ENCODE results near the gene IFNA4. TPM values are rescaled to one million over a fixed set of nuclear protein-coding genes. Genes with fewer than 3 reads are reported as not detected.
"Not testable (repeated sequence)": the region's sequence is repeated elsewhere in the genome, so short reads cannot be mapped to it uniquely, and the experiment has no call there.

Gene IFNA4
- total RNA-seq (2014; rRNA removed; shearing (Covaris generic)), result not detected in 2 replicates

DNA sequence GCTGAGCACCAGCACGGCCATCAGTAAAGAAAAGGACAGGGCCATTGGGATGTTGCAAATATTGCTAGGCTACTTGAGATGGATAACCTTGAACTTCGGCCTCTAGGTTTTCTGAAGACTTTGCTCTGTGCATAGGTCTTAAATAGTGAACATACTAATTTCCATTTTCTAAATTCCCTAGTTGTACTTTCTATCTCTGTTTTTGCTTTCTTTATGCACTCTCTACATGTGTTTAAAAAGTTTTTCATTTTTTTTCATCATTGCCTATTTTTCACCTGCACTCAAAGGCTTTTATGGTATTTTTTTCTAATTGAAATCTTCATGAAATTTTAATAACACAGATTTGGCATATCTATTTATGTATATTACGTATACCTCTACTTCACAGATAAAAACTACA lies at the start of gene IFNA4:
IFNA4 (minus strand) TSS at position 101 of the 400 bp plus-strand sequence; CDS start at position 45, 56 bp downstream.
- not testable (repeated sequence) for H3K27me3 ChIP-seq (ENCODE audit: control insufficient read depth, insufficient read depth, low read length); DNase-seq; H3K36me3 ChIP-seq (replicated peaks; ENCODE audit: control insufficient read depth, insufficient read depth, low read length); H3K4me3 ChIP-seq (ENCODE audit: insufficient read depth, low read depth, low read length)

DNA sequence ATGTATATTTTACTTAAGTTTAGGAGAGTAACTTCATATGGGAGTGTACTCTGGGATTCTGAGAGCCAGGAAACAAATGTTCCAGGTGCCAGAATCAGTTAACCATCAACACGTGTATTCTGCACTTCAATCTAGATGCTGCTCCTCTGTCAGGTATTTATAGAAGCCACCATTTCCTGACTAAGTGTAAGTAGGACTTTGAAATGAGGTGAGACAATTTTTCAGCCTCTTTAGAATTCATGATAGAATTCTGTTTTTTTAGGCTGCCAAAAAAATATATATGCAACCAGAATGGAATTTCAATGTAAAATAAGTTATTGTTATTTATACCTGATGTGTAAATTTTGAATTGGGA lies 49.0 kb upstream of the IFNA4 start:
- DNase-seq; H3K36me3 ChIP-seq (replicated peaks; ENCODE audit: control insufficient read depth, insufficient read depth, low read length); H3K27me3 ChIP-seq (ENCODE audit: control insufficient read depth, insufficient read depth, low read length); H3K4me3 ChIP-seq (ENCODE audit: insufficient read depth, low read depth, low read length): not testable (repeated sequence)

DNA sequence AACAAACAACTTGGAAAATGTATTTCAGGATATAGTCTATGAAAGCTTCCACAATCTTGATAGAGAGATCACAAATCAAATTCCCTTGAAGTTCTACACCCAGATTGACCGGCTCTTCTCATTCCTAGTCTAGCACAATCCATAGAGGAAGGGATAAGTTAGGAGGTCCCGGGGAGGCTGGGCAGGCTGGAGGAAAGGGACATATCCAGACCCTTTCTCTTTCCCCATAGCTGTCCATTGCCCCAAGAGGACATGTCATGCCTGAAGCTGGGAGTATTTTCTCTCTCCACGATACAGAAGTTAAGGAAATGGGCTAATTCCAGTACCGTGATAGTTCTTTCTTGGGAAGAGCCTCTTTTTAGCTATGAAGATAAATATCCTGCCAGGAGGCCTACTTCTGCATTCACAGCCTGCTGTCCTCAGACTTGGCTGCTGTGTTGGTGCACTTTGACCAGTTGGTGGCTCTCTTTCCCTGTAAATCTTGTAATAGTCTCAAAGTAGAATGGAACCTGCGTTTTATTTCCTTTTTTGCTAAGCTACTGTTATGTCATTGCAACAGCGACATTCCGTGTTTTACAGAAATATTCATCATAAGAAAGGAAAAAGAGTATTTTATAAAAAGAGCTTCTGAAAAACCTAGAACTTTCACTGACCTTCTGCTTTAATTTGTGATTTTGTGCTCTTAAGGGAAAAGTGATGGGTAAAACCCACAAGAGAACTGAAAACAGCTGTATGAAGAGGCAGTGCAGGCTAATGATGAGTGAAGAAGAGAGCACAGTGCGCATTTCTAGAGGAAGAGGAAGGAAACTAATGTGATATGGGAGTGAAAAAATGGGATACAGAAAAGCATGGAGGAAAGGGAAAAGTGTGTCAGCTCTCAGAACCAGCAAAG lies 48.3 kb upstream of the IFNA4 start:
- peak; percentile 16 for DNase-seq
- H3K36me3 ChIP-seq (replicated peaks; ENCODE audit: control insufficient read depth, insufficient read depth, low read length); H3K27me3 ChIP-seq (ENCODE audit: control insufficient read depth, insufficient read depth, low read length); H3K4me3 ChIP-seq (ENCODE audit: insufficient read depth, low read depth, low read length): not testable (repeated sequence)

DNA sequence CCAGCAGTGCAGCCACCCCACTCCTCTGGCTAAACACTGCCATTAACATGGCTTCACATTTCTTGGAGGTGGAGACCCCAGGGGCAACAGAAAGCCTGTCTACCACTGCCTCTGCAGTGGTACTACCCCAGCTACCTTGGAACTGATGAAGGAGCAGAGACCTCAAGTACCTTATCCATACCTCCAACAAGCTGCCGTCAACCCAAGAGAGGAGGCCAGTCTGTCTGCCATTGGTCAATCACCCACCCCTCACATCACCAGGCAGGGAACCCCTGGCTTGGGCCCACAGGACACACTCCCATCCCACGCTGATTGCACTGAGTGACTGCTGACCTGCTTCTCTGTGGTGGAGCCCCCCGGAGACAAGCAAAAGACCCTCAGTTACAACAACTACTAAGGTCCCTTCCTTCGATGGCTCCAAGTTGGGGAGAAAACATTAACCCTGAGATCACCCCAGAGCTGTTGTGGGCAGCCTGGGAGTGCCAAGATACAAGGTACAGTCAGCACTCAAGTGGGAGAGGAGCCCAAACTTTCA lies 46.8 kb upstream of the IFNA4 start:
- DNase-seq, result no peak
- H3K27me3 ChIP-seq (ENCODE audit: control insufficient read depth, insufficient read depth, low read length), result no peaks in the 10 kb centered on the region
- no peaks in the 10 kb centered on the region for H3K36me3 ChIP-seq (replicated peaks; ENCODE audit: control insufficient read depth, insufficient read depth, low read length)
- H3K4me3 ChIP-seq (ENCODE audit: insufficient read depth, low read depth, low read length), result no peak overlapping the region

DNA sequence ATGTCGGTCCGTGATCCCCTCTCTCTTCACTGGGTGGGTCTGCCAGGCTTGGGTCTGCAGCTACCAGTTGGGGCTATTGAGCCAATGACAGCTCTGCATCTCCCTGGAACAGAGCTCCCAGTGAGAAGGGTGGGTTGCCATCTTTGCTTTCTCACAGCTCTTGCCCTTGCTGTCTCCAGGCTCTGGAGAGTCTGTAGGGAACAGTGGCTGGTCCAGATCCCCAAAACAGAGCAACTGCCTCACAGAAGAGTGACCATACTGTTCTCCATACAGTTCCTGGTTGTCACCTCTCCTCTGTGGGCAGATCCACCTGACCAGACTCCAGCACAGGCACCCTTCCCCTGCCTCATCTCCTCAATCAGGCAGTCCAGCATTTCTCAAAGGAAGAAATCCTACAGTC lies 45.9 kb upstream of the IFNA4 start:
- no peaks in the 10 kb centered on the region for H3K36me3 ChIP-seq (replicated peaks; ENCODE audit: control insufficient read depth, insufficient read depth, low read length)
- no peak for DNase-seq
- no peak overlapping the region for H3K4me3 ChIP-seq (ENCODE audit: insufficient read depth, low read depth, low read length)
- no peaks in the 10 kb centered on the region for H3K27me3 ChIP-seq (ENCODE audit: control insufficient read depth, insufficient read depth, low read length)

DNA sequence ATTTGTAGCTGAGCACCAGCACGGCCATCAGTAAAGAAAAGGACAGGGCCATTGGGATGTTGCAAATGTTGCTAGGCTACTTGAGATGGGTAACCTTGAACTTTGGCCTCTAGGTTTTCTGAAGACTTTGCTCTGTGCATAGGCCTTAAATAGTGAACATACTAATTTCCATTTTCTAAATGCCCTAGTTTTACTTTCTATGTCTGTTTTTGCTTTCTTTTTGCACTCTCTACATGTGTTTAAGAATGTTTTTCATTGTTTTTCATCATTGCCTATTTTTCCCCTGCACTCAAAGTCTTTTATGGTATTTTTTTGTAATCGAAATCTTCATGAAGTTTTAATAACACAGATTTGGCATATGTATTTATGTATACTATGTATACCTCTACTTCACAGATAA lies 40.7 kb upstream of the IFNA4 start, which contains the start of gene IFNA17:
IFNA17 (minus strand) TSS at position 101 of the 400 bp plus-strand sequence; CDS start at position 52, 49 bp downstream.
- H3K27me3 ChIP-seq (ENCODE audit: control insufficient read depth, insufficient read depth, low read length), result no peaks in the 10 kb centered on the region
- no peak within 1 kb of the TSS for H3K4me3 ChIP-seq (ENCODE audit: insufficient read depth, low read depth, low read length)
- H3K36me3 ChIP-seq (replicated peaks; ENCODE audit: control insufficient read depth, insufficient read depth, low read length), result no peaks in the 10 kb centered on the region
- no peak for DNase-seq

DNA sequence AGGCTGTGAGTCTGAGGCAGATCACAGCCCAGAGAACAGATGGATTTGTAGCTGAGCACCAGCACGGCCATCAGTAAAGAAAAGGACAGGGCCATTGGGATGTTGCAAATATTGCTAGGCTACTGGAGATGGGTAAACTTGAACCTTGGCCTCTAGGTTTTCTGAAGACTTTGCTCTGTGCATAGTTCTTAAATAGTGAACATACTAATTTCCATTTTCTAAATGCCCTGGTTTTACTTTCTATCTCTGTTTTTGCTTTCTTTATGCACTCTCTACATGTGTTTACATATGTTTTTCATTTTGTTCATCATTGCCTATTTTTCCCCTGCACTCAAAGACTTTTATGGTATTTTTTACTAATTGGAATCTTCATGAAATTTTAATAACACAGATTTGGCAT lies 29.8 kb upstream of the IFNA4 start, which contains the start of gene IFNA16:
IFNA16 (minus strand) TSS at position 101 of the 400 bp plus-strand sequence; CDS start at position 95, 6 bp downstream.
- not testable (repeated sequence) for H3K4me3 ChIP-seq (ENCODE audit: insufficient read depth, low read depth, low read length); H3K27me3 ChIP-seq (ENCODE audit: control insufficient read depth, insufficient read depth, low read length); DNase-seq; H3K36me3 ChIP-seq (replicated peaks; ENCODE audit: control insufficient read depth, insufficient read depth, low read length)

DNA sequence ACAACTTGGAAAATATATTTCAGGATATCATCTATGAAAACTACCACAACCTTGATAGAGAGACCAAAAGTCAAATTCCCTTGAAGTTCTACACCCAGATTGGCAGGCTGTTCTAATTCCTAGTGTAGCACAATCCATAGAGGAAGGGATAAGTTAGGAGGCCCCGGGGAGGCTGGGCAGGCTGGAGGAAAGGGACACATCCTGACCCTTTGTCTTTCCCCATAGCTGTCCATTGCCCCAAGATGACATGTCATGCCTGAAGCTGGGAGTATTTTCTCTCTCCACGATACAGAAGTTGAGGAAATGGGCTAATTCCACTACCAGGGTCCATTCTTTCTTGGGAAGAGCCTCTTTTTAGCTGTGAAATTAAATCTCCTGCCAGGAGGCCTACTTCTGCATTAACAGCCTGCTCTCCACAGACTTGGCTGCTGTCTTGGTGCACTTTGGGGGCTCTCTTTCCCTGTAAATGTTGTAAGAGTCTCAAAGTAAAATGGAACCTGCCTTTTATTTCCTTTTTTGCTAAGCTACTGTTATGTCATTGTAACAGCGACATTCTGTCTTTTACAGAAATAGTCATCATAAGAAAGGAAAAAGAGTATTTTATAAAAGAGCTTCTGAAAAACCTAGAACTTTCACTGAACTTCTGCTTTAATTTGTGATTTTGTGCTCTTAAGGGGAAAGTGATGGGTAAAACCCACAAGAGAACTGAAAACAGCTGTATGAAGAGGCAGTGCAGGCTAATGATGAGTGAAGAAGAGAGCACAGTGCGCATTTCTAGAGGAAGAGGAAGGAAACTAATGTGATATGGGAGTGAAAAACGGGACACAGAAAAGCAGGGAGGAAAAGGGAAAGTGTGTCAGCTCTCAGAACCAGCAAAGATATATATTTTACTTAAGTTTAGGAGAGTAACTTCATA lies 26.3 kb upstream of the IFNA4 start:
- not testable (repeated sequence) for H3K4me3 ChIP-seq (ENCODE audit: insufficient read depth, low read depth, low read length); H3K36me3 ChIP-seq (replicated peaks; ENCODE audit: control insufficient read depth, insufficient read depth, low read length); H3K27me3 ChIP-seq (ENCODE audit: control insufficient read depth, insufficient read depth, low read length)
- peak; percentile 1 for DNase-seq

DNA sequence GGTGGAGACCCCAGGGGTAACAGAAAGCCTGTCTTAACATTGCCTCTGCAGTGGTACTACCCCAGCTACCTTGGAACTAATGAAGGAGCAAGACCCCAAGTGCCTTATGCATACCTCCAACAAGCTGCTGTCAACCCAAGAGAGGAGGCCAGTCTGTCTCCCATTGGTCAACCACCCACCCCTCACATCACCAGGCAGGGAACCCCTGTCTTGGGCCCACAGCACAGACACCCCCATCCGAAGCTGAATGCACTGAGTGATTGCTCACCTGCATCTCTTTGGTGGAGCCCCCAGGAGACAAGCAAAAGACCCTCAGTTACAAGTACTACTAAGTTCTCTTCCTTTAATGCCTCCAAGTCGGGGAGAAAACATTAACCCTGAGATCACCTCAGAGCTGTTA lies 24.8 kb upstream of the IFNA4 start:
- not testable (repeated sequence) for H3K4me3 ChIP-seq (ENCODE audit: insufficient read depth, low read depth, low read length); H3K27me3 ChIP-seq (ENCODE audit: control insufficient read depth, insufficient read depth, low read length); H3K36me3 ChIP-seq (replicated peaks; ENCODE audit: control insufficient read depth, insufficient read depth, low read length); DNase-seq

DNA sequence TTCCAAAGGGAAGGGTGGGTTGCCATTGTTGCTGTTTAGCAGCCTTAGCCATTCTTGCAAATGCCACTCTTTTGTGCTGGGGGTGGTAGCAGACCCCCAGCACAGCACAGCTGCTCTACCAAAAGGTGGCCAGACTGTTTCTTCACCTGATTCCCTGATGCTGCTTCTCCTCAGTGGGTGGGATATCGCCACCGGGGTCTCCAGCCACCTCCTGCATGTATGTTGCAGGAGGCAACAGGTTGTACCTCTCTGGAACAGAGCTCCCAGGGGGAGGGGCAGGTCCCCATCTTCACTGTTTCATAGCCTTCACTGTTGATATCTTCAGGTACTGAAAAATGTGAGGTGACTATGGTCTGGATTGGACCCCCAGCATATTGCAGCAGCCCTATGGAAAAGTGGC lies 23.4 kb upstream of the IFNA4 start:
- H3K4me3 ChIP-seq (ENCODE audit: insufficient read depth, low read depth, low read length); H3K36me3 ChIP-seq (replicated peaks; ENCODE audit: control insufficient read depth, insufficient read depth, low read length); DNase-seq; H3K27me3 ChIP-seq (ENCODE audit: control insufficient read depth, insufficient read depth, low read length): not testable (repeated sequence)

DNA sequence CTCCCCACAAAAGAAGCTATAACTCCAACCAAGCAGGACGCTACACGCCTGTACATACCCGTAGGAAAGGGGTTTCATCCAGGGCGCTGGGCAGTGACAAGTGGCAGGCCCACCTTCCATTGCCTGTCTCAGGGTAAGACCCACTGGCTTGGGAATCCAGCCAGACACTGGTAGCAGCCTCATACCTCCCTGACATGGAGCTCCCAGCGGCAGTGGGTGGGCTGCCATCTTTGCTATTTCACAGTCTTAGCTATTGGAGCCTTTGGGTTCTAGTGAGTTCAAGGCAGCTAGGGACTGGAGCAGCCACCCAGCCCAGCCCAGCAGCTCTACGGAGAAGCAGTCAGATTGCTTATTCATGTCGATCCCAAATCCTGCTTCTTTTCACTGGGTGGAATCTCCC lies 22.9 kb upstream of the IFNA4 start:
- DNase-seq, result no peak
- Histone ChIP-seq H3K4me3 (ENCODE audit: insufficient read depth, low read depth, low read length) (no peak overlapping the region), H3K27me3 (ENCODE audit: control insufficient read depth, insufficient read depth, low read length) (no peaks in the 10 kb centered on the region), H3K36me3 (replicated peaks; ENCODE audit: control insufficient read depth, insufficient read depth, low read length) (no peaks in the 10 kb centered on the region)

DNA sequence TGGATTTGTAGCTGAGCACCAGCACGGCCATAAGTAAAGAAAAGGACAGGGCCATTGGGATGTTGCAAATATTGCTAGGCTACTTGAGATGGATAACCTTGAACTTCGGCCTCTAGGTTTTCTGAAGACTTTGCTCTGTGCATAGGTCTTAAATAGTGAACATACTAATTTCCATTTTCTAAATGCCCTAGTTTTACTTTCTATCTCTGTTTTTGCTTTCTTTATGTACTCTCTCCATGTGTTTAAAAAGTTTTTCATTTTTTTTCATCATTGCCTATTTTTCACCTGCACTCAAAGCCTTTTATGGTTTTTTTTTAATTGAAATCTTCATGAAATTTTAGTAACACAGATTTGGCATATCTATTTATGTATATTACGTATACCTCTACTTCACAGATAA lies 19.7 kb upstream of the IFNA4 start, which contains the start of gene IFNA10:
IFNA10 (minus strand) TSS at position 101 of the 400 bp plus-strand sequence; CDS start at position 55, 46 bp downstream.
- not testable (repeated sequence) for H3K27me3 ChIP-seq (ENCODE audit: control insufficient read depth, insufficient read depth, low read length); H3K4me3 ChIP-seq (ENCODE audit: insufficient read depth, low read depth, low read length); DNase-seq; H3K36me3 ChIP-seq (replicated peaks; ENCODE audit: control insufficient read depth, insufficient read depth, low read length)

DNA sequence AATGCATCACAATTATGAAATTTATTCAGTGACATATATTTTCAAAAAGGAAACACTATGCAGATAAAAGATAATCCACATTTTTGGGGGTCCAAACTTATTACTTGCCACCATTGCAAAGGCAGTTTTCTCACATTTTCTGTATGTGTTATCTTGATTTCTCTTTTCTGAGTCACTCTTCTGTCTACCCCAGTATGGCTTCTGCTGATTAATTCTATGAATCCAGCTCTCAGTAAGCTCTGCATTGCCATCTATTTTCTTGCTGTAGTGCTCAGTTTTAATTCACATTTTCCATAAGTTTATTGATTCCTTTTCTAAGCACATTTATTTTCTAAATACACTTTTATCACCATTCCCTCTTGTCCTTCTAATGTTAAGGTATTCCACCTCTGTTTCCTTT lies 17.8 kb upstream of the IFNA4 start:
- H3K4me3 ChIP-seq (ENCODE audit: insufficient read depth, low read depth, low read length), result no peak overlapping the region
- no peak for DNase-seq
- H3K27me3 ChIP-seq (ENCODE audit: control insufficient read depth, insufficient read depth, low read length), result no peaks in the 10 kb centered on the region
- no peaks in the 10 kb centered on the region for H3K36me3 ChIP-seq (replicated peaks; ENCODE audit: control insufficient read depth, insufficient read depth, low read length)

DNA sequence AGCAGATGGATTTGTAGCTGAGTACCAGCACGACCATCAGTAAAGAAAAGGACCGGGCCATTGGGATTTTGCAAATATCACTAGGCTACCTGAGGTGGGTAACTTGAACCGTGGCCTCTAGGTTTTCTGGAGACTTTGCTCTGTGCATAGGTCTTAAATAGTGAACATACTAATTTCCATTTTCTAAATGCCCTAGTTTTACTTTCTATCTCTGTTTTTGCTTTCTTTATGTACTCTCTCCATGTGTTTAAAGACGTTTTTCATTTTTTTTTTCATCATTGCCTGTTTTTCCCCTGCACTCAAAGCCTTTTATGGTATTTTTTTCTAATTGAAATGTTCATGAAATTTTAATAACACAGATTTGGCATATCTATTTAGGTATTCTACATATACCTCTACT lies 14.7 kb upstream of the IFNA4 start, which contains the start of gene IFNA7:
IFNA7 (minus strand) TSS at position 101 of the 400 bp plus-strand sequence; CDS start at position 61, 40 bp downstream.
- not testable (repeated sequence) for DNase-seq; H3K4me3 ChIP-seq (ENCODE audit: insufficient read depth, low read depth, low read length); H3K36me3 ChIP-seq (replicated peaks; ENCODE audit: control insufficient read depth, insufficient read depth, low read length); H3K27me3 ChIP-seq (ENCODE audit: control insufficient read depth, insufficient read depth, low read length)

All from H7 (cell line).